22Rv1 (cell line): ENCODE data around the gene CLMN.

ENCODE experiments used
- ZFX ChIP-seq: fragments of 450-650 bp; IDR thresholded peaks from 2 replicates; pipeline ENCODE4 v1.6.1; 2017; ENCODE audit warnings: antibody characterized with exemption, borderline replicate concordance
- TF ChIP-seq, protein P1 (sequence below): fragments of 450-650 bp; IDR thresholded peaks from 2 replicates; pipeline ENCODE4 v1.5.1; 2017; ENCODE audit warnings: mild to moderate bottlenecking

DNA sequence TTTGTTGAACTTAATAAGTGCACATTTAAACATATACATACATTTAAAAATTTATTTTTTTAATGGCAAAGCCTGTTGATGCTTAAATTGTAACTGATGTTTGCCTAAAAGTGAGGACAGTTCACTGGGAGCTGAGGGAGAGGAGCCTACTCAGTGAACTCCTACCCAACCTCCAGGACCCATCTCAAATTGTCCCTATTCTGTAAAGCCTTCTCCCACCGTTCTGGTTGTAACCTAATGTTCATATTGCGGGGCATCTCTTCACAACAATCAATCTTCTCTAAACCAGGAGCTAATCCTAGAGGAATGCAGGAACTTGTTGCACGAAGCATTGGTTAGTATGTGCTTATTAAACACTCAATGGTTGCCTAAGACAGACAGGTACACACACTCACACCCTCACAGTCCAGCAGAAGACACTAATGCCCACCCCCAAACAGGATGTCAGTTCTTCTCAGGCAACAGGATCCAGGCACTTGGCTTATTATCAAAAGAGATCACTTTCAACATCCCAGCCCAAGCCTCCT, 1.8 kb downstream of the CLMN start:
- TF ChIP-seq, protein P1, sequence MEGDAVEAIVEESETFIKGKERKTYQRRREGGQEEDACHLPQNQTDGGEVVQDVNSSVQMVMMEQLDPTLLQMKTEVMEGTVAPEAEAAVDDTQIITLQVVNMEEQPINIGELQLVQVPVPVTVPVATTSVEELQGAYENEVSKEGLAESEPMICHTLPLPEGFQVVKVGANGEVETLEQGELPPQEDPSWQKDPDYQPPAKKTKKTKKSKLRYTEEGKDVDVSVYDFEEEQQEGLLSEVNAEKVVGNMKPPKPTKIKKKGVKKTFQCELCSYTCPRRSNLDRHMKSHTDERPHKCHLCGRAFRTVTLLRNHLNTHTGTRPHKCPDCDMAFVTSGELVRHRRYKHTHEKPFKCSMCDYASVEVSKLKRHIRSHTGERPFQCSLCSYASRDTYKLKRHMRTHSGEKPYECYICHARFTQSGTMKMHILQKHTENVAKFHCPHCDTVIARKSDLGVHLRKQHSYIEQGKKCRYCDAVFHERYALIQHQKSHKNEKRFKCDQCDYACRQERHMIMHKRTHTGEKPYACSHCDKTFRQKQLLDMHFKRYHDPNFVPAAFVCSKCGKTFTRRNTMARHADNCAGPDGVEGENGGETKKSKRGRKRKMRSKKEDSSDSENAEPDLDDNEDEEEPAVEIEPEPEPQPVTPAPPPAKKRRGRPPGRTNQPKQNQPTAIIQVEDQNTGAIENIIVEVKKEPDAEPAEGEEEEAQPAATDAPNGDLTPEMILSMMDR = no peak
- no peak for TF ChIP-seq ZFX
